Fibroblast of skin of right biceps (primary cell): ENCODE results near the gene GMFB.

Source experiments
- DNase-seq: peaks from one replicate; pipeline ENCODE4 v3.0.0-alpha.2; 2013

The GMFB gene

GRCh38 chr14:54425068-54425467 is 63.7 kb downstream of the GMFB start:
- no peak for DNase-seq
